Endothelial cell of umbilical vein (primary cell): ENCODE measurements around the gene SFXN3. TPM values are rescaled to one million over a fixed set of nuclear protein-coding genes. Genes with fewer than 3 reads are reported as not detected.

Experiments
- Bru-seq: library from RNA; stranded (reverse); fragments of 400-500 nt; gene quantifications from one replicate; lab custom pipeline; 2021; lab: Mats Ljungman, UMichigan
- BruChase-seq, 2 experiments: library from RNA; stranded (reverse); fragments of 400-500 nt; gene quantifications; one replicate each; lab custom pipeline; 2021; lab: Mats Ljungman, UMichigan
- BruUV-seq: library from RNA; stranded (reverse); fragments of 400-500 nt; replicated peaks from 2 replicates; lab custom pipeline; 2021; lab: Mats Ljungman, UMichigan
- CTCF ChIA-PET: fragments of 300-600, 350-600 bp; sonication (Branson Sonifier 250); formaldehyde crosslinking; loops from one replicate; lab custom pipeline; 2021; ENCODE audit warnings: antibody characterized with exemption, inconsistent platforms; lab: Charles Lee
- POLR2A ChIA-PET: fragments of 300-600, 350-600 bp; sonication (Branson Sonifier 250); formaldehyde crosslinking; loops from one replicate; lab custom pipeline; 2021; ENCODE audit warnings: antibody characterized with exemption, inconsistent platforms; lab: Charles Lee
- DNase-seq: peaks from one replicate; pipeline ENCODE4 v3.0.0-alpha.2; 2011; ENCODE audit warnings: low read depth, low spot score
- FAIRE-seq: peaks from 2 replicates; lab custom pipeline; 2011; peaks lifted over from hg19 to GRCh38; lab: Jason Lieb, UNC
- H2AFZ ChIP-seq: 2 replicates; pipeline ENCODE4 v1.6.0; 2012; ENCODE audit warnings: low read depth, low read length, control low read depth, inconsistent platforms
- H3K27ac ChIP-seq: 2 replicates; pipeline ENCODE4 v1.5.1; 2011; ENCODE audit warnings: low read depth, mild to moderate bottlenecking, control low read depth, low read length, moderate library complexity; ENCODE audit not compliant: insufficient read depth
- H3K27me3 ChIP-seq, 2 experiments: 2 replicates each; pipeline versions ENCODE4 v1.6.0 to v1.6.1; 2011; ENCODE audit warnings: low read length in 2 of 2, mixed read lengths in 1 of 2; ENCODE audit not compliant: control insufficient read depth in 2 of 2, insufficient read depth in 2 of 2
- H3K36me3 ChIP-seq, 2 experiments: 2 replicates in 1 of 2; 3 replicates in 1 of 2; pipeline ENCODE4 v1.5.1; 2011; ENCODE audit warnings: low read length in 2 of 2, mild to moderate bottlenecking in 1 of 2, moderate library complexity in 1 of 2; ENCODE audit not compliant: control insufficient read depth in 2 of 2, insufficient read depth in 2 of 2; ENCODE audit errors: extremely low read depth in 1 of 2
- H3K4me1 ChIP-seq: 3 replicates; pipeline ENCODE4 v1.5.1; 2011; ENCODE audit warnings: mild to moderate bottlenecking, low read length; ENCODE audit not compliant: control insufficient read depth, insufficient read depth; ENCODE audit errors: extremely low read depth
- H3K4me2 ChIP-seq: 2 replicates; pipeline ENCODE4 v1.6.1; 2011; ENCODE audit warnings: low read length, control low read depth, mixed read lengths; ENCODE audit not compliant: insufficient read depth
- H3K4me3 ChIP-seq, 3 experiments: fragments of 200-600 bp in 1 of 3; sonication (generic), shearing (Covaris generic) in 1 of 3; replicated peaks in 1 of 3; 2 replicates each; pipeline ENCODE4 v1.5.1; 2011 to 2016; ENCODE audit warnings: control low read depth in 3 of 3, low read length in 3 of 3, mild to moderate bottlenecking in 2 of 3, inconsistent platforms in 1 of 3, low read depth in 1 of 3, moderate library complexity in 1 of 3; ENCODE audit not compliant: insufficient read depth in 1 of 3
- H3K79me2 ChIP-seq: 2 replicates; pipeline ENCODE4 v1.6.0; 2012; ENCODE audit warnings: low read length, inconsistent platforms; ENCODE audit not compliant: control insufficient read depth, insufficient read depth
- H3K9ac ChIP-seq: replicated peaks from 2 replicates; pipeline ENCODE3; 2011; ENCODE audit warnings: low read length, control low read depth; ENCODE audit not compliant: insufficient read depth; ENCODE audit errors: extremely low read depth
- H3K9me1 ChIP-seq: replicated peaks from 3 replicates; pipeline ENCODE4 v1.6.0; 2011; ENCODE audit warnings: mild to moderate bottlenecking, low read length; ENCODE audit not compliant: control insufficient read depth, insufficient read depth; ENCODE audit errors: extremely low read depth
- H3K9me3 ChIP-seq: replicated peaks from 2 replicates; pipeline ENCODE4 v1.5.1; 2012; ENCODE audit warnings: low read length, inconsistent platforms; ENCODE audit not compliant: control insufficient read depth, insufficient read depth
- H4K20me1 ChIP-seq: replicated peaks from 2 replicates; pipeline ENCODE3; 2011; ENCODE audit warnings: mild to moderate bottlenecking, low read length; ENCODE audit not compliant: control insufficient read depth, insufficient read depth; ENCODE audit errors: extremely low read depth
- EZH2 ChIP-seq: IDR thresholded peaks from 2 replicates; pipeline ENCODE4 v1.6.1; 2012; ENCODE audit warnings: borderline replicate concordance, low read depth, mild to moderate bottlenecking, moderate library complexity, low read length, inconsistent platforms; ENCODE audit not compliant: severe bottlenecking
- FOS ChIP-seq: IDR thresholded peaks from 2 replicates; pipeline ENCODE4 v1.6.1; 2011; ENCODE audit warnings: mild to moderate bottlenecking, low read length, moderate library complexity, borderline replicate concordance; ENCODE audit not compliant: insufficient read depth
- GATA2 ChIP-seq: IDR thresholded peaks from 2 replicates; pipeline ENCODE4 v1.7.0; 2011; ENCODE audit warnings: low read depth, mild to moderate bottlenecking, moderate library complexity, mixed read lengths, low read length; ENCODE audit not compliant: insufficient read length, insufficient read depth
- JUN ChIP-seq: IDR thresholded peaks from 2 replicates; pipeline ENCODE4 v1.6.1; 2011; ENCODE audit warnings: borderline replicate concordance, low read depth; ENCODE audit not compliant: insufficient read length, insufficient read depth
- MYC ChIP-seq: IDR thresholded peaks from one replicate; pipeline ENCODE4 v1.6.1; 2011; ENCODE audit warnings: mild to moderate bottlenecking, low read depth, low read length
- POLR2A ChIP-seq: IDR thresholded peaks from 2 replicates; pipeline ENCODE4 v1.6.1; 2012; ENCODE audit warnings: low read depth, mild to moderate bottlenecking, control low read depth, low read length
- POLR2AphosphoS5 ChIP-seq: IDR thresholded peaks from 2 replicates; pipeline ENCODE4 v1.6.1; 2012; ENCODE audit warnings: low read depth, mild to moderate bottlenecking, control low read depth, low read length, moderate library complexity; ENCODE audit not compliant: insufficient read depth
- dilution Hi-C: fragments of 300-500 bp; cut with MboI; formaldehyde crosslinking; loops from one replicate; pipeline ENCODE4 v1.15.0; 2019; ENCODE audit warnings: low sequenced_read_pairs; ENCODE audit not compliant: extremely low pct_ligation_motif_present
- intact Hi-C: fragments of 100-400 bp; cut with micrococcal nuclease; formaldehyde crosslinking; loops from one replicate; pipeline ENCODE4 v1.10.0; 2022
- long read RNA-seq: library from polyadenylated mRNA; stranded (forward); transcript quantifications from one replicate; pipeline ENCODE4 v2.0.0, GENCODE V29; 2021
- polyA minus RNA-seq, 3 experiments: library from RNA; depleted of rRNA, polyadenylated mRNA; stranded (reverse); fragments of >200 nt; gene quantifications; 1 replicate in 1 of 3; 2 replicates in 2 of 3; pipeline ENCODE4 v1.2.3, GENCODE V29; 2011
- polyA plus RNA-seq, 4 experiments: library from polyadenylated mRNA; depleted of rRNA in 3 of 4; stranded (reverse) in 3 of 4; unstranded in 1 of 4; fragments of >200 nt; gene quantifications; 2 replicates each; pipeline versions ENCODE4 v1.2.1 to v1.2.3, GENCODE V29; 2011 to 2012; ENCODE audit warnings: missing spikeins in 1 of 4
- total RNA-seq: library from RNA; stranded (reverse); gene quantifications from 2 replicates; pipeline ENCODE4 v1.2.3, GENCODE V29; 2021
- TF ChIP-seq, protein P1 (sequence below): IDR thresholded peaks from 2 replicates; pipeline ENCODE4 v1.6.1; 2011; ENCODE audit not compliant: insufficient read depth, insufficient read length
- TF ChIP-seq, protein P2 (sequence below), 2 donors: IDR thresholded peaks; 1 replicate in 1 of 2; 2 replicates in 1 of 2; pipeline ENCODE4 v1.5.1; 2011; ENCODE audit warnings: low read length in 2 of 2, mild to moderate bottlenecking in 2 of 2, moderate library complexity in 2 of 2, control low read depth in 1 of 2, inconsistent platforms in 1 of 2, low read depth in 1 of 2; ENCODE audit not compliant: insufficient read depth in 1 of 2; ENCODE audit errors: extremely low read depth in 1 of 2

The SFXN3 gene, protein sequence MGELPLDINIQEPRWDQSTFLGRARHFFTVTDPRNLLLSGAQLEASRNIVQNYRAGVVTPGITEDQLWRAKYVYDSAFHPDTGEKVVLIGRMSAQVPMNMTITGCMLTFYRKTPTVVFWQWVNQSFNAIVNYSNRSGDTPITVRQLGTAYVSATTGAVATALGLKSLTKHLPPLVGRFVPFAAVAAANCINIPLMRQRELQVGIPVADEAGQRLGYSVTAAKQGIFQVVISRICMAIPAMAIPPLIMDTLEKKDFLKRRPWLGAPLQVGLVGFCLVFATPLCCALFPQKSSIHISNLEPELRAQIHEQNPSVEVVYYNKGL
- total RNA-seq: 79.6 and 83.1 TPM in 2 replicates
- 117 and 125 TPM in 2 replicates for polyA plus RNA-seq
- 75.8 and 81.7 TPM in 2 replicates for polyA plus RNA-seq (2011; cell fraction: cytosol; rRNA removed)
- 327 and 344 TPM in 2 replicates for polyA plus RNA-seq (2011; cell fraction: nucleus; rRNA removed)
- 67.4 and 75.2 TPM in 2 replicates for polyA plus RNA-seq (2012)
- 177 and 187 TPM in 2 replicates for polyA minus RNA-seq
- polyA minus RNA-seq (2011; cell fraction: cytosol; rRNA and poly(A)+ RNA removed): 82.2 TPM
- polyA minus RNA-seq (2011; cell fraction: nucleus; rRNA and poly(A)+ RNA removed): 63.1 and 94.4 TPM in 2 replicates
- Bru-seq, nascent RNA: percentile 70 among the genes with signal in this experiment
- BruChase-seq, experiment 1, labeled RNA remaining after a 6-hour chase: percentile 93 among the genes with signal in this experiment
- BruChase-seq, experiment 2, labeled RNA remaining after a 2-hour chase: percentile 86 among the genes with signal in this experiment
- long read RNA-seq, partial matches to known transcripts: 31 of 72 reads
- long read RNA-seq, other reads (novel, unspliced or antisense): 38 of 72 reads

DNA sequence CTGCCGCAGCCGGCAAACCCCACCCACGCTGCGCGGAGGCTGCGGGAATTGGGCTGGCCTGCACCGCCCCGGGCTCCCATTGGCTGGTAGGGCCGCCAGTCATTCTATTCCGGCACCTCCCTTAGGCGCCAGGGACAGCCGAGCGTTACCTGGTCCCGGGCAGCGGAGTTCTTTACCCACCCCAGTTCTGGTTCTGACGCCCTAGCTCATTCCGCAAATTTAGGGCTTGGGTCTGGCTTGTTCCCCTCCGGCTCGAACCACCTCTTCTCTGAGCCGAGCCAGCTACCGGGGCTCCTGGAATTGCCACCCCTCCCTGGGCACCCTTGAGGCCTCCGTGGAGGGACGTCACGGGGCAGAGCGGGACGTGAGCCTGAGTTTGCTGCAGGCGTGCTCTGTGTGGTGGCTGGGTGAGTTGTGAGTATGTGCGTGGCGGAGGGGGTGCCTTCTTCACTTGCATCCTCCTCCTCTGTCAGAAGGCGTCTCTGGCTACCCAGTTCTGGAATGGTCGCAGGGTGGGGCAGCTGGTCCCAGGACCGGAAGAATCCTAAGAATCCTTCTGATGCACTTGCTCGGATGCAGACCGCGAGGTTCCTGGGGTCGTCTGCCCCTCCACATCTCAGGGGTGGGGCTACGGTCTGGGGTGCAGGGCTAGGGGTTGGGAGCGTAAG lies at the start of gene SFXN3, which contains the start of gene PDZD7:
Gene SFXN3, plus strand, starts transcription at position 107 of the 668 bp plus-strand sequence. CDS start 3,461 bp downstream, outside the sequence.
Gene PDZD7, minus strand, starts transcription at position 2 of the 668 bp plus-strand sequence. CDS start 910 bp downstream, outside the sequence.
- intact Hi-C loops: loop anchor here (5.0 kb wide), 1 partner anchor 36 kb away; no protein-coding TSS in a partner anchor

More for the DNA sequence above, at the start of gene SFXN3, which contains the start of gene PDZD7:
- no peak for TF ChIP-seq JUN
- no peak for TF ChIP-seq FOS
- TF ChIP-seq GATA2: no peak
- TF ChIP-seq POLR2AphosphoS5: no peak
- TF ChIP-seq MYC: no peak
- TF ChIP-seq POLR2A: no peak
- TF ChIP-seq, protein P1, sequence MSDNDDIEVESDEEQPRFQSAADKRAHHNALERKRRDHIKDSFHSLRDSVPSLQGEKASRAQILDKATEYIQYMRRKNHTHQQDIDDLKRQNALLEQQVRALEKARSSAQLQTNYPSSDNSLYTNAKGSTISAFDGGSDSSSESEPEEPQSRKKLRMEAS: no peak
- TF ChIP-seq, protein P2, sequence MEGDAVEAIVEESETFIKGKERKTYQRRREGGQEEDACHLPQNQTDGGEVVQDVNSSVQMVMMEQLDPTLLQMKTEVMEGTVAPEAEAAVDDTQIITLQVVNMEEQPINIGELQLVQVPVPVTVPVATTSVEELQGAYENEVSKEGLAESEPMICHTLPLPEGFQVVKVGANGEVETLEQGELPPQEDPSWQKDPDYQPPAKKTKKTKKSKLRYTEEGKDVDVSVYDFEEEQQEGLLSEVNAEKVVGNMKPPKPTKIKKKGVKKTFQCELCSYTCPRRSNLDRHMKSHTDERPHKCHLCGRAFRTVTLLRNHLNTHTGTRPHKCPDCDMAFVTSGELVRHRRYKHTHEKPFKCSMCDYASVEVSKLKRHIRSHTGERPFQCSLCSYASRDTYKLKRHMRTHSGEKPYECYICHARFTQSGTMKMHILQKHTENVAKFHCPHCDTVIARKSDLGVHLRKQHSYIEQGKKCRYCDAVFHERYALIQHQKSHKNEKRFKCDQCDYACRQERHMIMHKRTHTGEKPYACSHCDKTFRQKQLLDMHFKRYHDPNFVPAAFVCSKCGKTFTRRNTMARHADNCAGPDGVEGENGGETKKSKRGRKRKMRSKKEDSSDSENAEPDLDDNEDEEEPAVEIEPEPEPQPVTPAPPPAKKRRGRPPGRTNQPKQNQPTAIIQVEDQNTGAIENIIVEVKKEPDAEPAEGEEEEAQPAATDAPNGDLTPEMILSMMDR (IDR thresholded peaks at IDR 0.05; ENCODE audit: extremely low read depth in 1 of 2, insufficient read depth in 1 of 2, low read depth in 1 of 2, low read length in 2 of 2): no peak
- TF ChIP-seq EZH2: no peak
- dilution Hi-C loops: no loop called here
- peak within 1 kb of the TSS; percentile 94 for H2AFZ ChIP-seq
- peak within 1 kb of the TSS; percentile 48 to 77 (median 71) for H3K4me3 ChIP-seq
- peaks cover 0 to 9% of the 10 kb centered on the region in 2 experiments for H3K27me3 ChIP-seq
- H3K4me1 ChIP-seq: peaks cover 16% of the 10 kb centered on the region
- no peaks in the 10 kb centered on the region for H3K9me3 ChIP-seq
- peak; percentile 88 for DNase-seq
- H3K4me2 ChIP-seq: peak within 1 kb of the TSS; percentile 66
- peak; percentile 90 for FAIRE-seq
- ChIA-PET POLR2A (interaction anchor here (1.2 kb wide), 1 partner anchor 11 kb away, joined by 3 read pairs; no protein-coding TSS in a partner anchor), CTCF (interaction anchor here (1.0 to 6.3 kb wide), 12 partner anchors 10 to 142 kb away, joined by 3 to 74 read pairs (median 8); no protein-coding TSS in a partner anchor)
- peaks cover 8 to 12% of the 10 kb centered on the region in 2 experiments for H3K36me3 ChIP-seq
- H3K27ac ChIP-seq: peak within 1 kb of the TSS; percentile 91
- H3K9me1 ChIP-seq: no peaks in the 10 kb centered on the region
- H3K9ac ChIP-seq: peak within 1 kb of the TSS; percentile 90
- no peaks in the 10 kb centered on the region for H4K20me1 ChIP-seq
- H3K79me2 ChIP-seq: peaks cover 11% of the 10 kb centered on the region
- BruUV-seq: no TSS peak
